Left forelimb (tissue), 1 donor: Measurements from ENCODE around the gene NR0B2.
"Not testable (repeated sequence)": the region's sequence is repeated elsewhere in the genome, so short reads cannot be mapped to it uniquely, and the experiment has no call there.

Experiments
- DNase-seq: peaks from one replicate; pipeline ENCODE4 v3.0.0-alpha.2; 2018; ENCODE audit warnings: low spot score

Gene NR0B2

DNA sequence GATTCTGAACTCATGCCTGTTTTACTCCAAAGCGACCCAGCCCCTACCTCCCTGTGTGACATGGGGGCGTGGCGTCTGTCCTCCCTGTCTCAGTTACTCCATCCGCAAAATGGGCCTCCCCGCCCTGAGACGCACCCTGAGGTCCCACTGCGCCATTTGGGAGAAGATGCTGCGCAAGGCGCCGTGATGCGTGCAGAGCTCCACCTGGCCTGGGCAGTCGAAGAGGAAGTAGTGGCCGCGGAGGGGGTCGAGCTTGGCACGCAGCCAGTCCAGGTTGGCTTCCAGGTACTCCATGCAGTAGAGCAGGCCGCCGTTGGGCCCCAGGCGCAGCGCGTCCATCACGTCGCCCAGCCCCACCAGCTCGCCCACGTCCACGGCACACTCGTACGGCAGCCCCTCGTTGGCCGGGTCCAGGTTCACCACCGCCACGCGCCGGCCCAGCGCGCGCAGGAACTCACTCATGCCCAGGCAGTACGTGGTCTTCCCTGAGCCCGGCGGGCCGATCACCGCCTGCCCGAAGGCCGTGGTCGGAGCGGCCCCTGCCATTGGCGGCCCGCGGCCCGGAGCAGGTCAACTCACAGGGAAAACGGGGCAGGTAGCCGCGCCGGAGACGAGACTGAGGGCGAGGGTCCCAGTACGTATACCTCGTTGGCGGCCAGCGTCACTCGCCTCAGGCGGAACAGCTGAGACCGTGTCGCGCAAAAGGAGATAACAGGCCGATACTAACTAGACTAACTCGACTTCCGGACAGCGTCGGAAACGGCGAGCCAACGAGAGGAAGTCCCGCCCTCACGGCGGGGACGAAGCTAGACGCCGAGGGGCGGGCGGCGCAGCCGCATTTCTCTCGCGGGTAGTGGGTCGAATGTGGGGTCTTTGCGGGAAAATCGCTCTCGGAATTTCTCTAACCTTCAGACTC is 24.0 kb downstream of the NR0B2 start, which contains the start of gene GPN2:
GPN2 (minus strand) TSS at position 733 of the 916 bp plus-strand sequence; CDS start at position 546, 187 bp downstream.
- DNase-seq, result peak; percentile 86

DNA sequence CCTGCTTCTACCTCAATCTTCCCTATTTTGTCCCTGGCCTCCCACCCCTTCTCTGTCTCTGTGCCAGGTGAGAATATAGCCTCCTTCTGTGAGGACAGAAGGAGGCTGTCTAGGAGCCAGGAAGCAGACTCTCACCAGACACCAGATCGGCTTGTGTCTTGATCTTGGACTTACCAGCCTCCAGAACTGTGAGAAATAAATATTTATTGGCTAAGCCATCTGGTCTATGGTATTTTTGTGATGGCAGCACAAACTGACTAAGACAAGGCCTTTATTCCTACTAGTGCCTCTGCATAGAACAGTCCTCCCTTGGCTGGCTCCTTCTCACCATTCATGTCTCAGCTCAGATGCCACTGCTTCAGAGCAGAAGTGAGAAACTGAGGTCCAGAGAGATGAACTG is 25.5 kb downstream of the NR0B2 start:
- DNase-seq, result no peak

DNA sequence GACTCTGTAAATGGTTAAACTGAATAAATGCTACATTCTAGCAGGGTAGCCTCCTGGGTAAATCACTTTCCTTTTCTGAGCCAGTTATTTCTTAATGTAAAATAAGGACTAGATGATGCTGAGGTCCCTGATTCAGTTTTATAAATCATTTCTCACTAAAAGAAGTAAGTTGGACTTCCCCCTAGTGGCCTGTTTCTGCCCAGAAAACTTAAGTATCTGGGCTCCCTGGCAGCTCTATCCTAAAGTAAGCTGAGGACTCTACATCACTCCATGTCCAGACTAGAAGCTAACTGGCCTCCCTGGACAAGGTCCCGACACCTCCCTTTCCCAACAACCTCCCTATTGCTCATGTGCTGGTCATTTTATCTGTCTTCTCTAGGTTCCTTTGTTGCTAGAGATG is 26.6 kb downstream of the NR0B2 start:
- no peak for DNase-seq

DNA sequence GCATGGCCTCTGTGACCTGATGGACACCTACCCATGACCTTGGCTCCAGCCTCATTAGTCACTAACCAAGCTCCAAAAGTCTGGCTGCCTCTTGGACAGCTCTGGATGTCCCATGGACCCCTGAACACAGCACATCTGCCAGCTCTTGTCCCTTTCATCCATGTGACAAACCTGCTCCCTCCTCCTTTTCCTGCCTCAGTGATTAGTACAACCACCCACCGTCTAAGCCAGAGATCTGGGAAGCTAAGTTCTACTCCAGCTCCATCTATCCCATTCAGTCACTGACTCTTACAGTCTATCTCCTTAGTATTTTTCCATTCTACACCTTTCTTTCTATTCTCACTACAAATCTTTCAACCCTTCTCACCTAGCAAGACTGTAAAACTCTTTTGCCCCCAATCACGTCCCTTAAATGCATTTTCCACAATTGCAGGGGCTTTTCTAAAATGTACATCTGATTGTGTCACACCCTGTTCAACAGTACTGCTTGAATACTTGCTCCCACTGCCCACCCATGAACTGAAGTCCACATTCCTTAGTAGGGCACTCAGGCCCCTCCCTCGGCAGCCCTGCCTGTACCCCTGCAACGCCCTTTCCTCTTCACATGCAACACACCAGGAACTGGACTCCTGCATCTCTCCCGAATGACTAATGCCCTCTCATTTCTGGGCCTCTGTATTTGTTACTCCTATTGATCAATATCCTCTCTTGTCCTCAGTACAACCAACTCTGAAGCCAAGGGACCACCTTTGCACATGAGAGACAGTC is 30.9 kb downstream of the NR0B2 start:
- DNase-seq, result no peak

DNA sequence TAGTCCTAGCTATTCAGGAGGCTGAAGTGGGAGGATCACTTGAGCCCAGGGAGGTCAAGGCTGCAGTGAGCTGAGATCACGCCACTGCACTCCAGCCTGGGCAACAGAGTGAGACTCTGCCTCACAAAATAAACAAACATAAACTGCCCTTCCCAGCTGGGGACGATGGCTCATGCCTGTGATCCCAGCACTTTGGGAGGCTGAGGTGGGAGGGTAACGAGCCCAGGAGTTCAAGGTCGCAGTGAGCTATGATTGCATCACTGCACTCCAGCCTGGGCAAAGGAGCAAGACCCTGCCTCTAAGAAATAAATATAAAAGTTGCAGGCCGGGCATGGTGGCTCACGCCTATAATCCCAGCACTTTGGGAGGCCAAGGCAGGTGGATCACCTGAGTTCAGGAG is 32.2 kb downstream of the NR0B2 start:
- DNase-seq, result not testable (repeated sequence)

DNA sequence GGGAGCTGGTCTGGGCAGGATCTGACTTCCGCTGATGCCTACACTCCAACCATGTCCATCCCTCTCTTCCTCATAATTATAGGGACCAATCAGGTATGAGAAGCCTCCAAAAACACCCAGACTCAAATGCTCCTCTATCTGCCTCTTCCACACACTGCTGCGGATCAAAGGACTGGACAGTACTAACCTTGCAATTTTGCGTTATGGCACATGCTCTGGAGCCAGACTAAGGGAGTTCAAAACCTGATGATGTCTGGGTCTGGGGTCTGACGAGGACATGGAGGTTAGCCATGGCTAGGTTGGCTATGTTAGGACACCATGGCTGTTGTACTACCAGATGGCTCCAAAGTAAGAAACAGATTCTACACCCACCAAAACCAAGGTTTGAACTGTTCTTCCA is 34.0 kb downstream of the NR0B2 start:
- no peak for DNase-seq

DNA sequence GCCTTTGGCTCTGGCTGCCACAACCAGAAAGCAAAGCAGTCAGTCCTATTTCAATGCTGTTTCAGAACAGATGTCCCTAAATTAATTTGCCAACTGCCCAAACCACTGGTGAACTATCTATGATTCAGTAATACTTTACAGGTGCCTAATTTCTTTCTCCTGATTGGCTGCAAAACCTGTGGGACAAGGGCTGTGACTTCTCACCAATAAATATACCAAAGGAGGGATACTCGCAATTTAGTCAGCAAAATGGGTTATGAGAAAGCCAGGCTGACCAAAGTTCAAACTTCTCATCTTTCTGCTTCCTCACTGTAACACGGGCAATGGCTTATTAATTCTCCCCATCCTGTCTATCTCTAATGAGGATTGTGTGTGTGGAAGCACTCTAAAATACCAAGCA is 36.4 kb downstream of the NR0B2 start:
- DNase-seq, result no peak

DNA sequence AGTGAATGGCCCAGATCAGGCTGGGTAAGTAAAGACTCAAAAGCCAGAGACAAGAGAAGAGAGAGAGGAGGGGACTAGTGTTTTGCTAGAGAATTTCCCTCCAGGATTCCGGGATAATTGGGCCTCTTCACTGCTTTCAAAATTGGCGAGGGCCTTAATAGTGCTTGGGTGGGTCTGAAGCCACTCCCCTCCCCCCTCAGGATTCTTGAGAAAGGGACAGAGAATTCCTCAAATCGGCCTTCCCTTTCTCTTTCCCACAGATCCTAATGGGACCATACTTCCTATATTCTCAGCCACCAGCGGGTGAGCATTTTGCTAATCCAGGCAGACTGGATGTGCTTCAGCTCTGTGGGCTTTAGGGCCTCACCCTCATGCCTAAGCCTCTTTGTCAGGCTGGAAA is 38.9 kb downstream of the NR0B2 start:
- no peak for DNase-seq

DNA sequence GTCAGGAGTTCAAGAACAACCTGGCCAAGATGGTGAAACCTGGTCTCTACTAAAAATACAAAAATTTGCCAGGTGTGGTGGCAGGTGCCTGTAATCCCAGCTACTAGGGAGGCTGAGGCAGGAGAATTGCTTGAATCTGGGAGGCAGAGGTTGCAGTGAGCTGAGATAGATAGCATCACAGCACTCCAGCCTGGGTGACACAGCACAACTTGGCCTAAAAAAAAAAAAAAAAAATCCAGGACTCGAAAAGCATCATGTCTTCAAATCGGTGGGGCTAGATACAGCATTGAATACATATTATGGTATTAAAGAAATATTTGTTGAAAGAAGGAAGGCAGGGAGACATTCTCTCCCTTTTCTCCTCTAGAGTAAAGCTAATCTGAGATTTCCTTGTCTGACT is 40.7 kb downstream of the NR0B2 start:
- DNase-seq, result not testable (repeated sequence)

DNA sequence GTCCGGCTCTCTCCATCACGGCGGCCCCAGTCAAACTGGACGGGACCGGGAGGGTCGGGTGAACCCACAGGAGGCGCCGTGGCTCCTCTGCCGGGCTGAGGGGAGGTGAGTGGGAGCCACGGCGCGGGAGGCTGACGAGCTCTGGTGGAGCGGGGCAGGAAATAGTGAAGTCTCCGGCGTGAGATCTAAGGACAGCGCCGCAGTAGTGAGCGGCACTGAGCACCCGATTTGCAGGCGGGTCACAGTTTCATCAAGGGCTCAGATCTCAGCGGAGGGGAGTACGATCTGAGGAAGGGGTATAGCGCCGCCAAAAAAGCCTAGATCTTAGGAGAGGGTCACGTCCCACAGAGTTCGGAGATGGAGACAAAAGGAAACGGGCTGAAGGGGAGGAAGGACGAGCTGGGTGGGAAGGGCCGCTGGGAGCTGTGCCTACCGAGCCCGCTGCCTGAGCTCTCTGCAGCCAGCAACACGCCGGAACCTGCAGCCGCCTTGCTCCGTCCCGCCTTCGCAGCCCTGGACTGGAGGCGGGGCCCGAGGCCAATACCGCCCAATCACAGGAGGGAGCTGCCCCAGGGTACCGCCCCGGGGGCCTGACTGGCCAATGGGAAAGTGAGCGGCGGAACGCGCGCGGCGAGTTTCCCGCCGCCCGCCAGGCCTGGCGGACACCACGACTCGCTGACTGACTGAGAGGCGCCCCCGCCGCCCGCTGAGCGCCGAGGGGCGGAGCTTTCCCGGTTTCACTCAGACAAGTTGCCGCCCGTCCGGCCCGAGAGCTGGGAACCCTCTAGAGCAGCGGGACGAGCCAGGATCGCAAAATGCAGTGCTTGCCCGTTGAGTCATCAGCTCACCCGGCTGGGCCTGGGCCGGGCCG is 48.9 kb downstream of the NR0B2 start:
- DNase-seq, result peak; percentile 98

DNA sequence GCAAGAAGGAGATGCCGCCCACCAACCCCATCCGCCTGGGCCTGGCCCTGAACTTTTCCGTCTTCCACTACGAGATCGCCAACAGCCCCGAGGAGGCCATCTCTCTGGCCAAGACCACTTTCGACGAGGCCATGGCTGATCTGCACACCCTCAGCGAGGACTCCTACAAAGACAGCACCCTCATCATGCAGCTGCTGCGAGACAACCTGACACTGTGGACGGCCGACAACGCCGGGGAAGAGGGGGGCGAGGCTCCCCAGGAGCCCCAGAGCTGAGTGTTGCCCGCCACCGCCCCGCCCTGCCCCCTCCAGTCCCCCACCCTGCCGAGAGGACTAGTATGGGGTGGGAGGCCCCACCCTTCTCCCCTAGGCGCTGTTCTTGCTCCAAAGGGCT is 50.1 kb downstream of the NR0B2 start:
- no peak for DNase-seq

DNA sequence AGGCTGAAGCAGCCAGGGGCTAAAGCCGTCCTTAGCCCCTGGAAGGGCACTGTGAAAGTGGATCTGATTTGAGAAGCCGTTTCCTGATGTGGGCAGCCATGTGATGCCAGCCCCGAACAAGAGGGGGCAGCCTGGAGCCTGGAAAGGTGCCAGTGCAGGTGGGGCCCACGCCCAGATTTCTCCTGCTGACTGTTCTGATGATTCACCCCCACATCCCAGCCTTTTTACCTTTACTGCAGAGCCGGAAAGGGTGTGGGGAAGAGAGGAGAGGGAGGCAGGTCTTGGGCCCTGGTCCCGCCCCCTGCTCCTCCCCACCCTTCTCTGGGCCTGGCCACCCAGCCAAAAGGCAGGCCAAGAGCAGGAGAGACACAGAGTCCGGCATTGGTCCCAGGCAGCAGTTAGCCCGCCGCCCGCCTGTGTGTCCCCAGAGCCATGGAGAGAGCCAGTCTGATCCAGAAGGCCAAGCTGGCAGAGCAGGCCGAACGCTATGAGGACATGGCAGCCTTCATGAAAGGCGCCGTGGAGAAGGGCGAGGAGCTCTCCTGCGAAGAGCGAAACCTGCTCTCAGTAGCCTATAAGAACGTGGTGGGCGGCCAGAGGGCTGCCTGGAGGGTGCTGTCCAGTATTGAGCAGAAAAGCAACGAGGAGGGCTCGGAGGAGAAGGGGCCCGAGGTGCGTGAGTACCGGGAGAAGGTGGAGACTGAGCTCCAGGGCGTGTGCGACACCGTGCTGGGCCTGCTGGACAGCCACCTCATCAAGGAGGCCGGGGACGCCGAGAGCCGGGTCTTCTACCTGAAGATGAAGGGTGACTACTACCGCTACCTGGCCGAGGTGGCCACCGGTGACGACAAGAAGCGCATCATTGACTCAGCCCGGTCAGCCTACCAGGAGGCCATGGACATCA is 50.7 kb downstream of the NR0B2 start, which contains the start of gene SFN:
SFN (plus strand) TSS at position 369 of the 904 bp plus-strand sequence; CDS start at position 433, 64 bp downstream.
- no peak for DNase-seq

DNA sequence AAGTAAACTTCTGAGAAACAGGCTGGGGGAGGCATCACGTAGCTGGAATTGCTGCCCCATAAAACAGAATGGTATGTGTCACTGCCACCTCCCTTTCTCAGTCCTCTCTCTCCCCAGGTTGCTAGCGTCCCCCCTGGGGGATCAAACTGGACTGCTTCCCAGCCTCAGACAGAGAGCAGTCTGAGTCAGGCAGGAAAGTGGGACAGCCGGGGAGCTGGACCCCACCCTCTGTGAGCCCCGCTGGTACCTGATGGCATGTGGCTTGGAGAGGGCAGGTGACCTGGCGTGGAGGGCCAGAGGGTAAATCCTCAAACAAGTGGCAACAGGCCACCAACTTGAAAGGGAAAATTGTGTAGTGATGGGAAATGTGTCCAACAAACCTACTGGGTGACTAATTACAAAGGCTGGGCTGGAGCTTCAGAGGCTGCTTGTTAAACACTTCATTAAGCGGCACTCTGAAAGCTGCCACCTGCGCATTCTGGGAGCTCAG is 51.8 kb downstream of the NR0B2 start:
- no peak for DNase-seq
